ENCODE data around the gene COPS4. TPM values are rescaled to one million over a fixed set of nuclear protein-coding genes. Genes with fewer than 3 reads are reported as not detected.
"Not testable (repeated sequence)": the region's sequence is repeated elsewhere in the genome, so short reads cannot be mapped to it uniquely, and the experiment has no call there.

Gene COPS4
- total RNA-seq, 2 experiments from 2014 or later = 35.7 to 35.9 TPM

DNA sequence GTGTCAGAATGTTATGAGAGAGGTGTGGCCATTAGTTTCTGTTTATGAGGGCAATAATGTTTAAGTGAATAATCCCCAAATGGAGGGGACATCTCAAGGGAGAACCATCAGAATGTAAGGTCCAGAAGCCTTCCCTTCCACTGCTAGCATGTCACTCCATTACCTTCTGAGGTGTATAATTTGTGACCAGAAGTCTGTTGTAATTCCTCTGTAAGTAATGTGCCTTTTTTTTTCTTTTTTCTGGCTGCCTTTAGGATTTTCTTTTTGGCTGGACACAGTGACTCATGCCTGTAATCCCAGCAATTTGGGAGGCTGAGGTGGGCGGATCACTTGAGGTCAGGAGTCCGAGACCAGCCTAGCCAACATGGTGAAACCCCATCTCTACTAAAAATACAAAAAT is 10.8 kb upstream of the COPS4 start:
- Mint-ChIP-seq H3K36me3 (ENCODE audit: low read depth) (no peaks in the 10 kb centered on the region), H3K27me3 (no peaks in the 10 kb centered on the region), H3K4me3 (no peak overlapping the region), H3K4me1 (peaks cover 5% of the 10 kb centered on the region), H3K27ac (no peak overlapping the region), H3K9me3 (ENCODE audit: low read depth) (peaks cover 8% of the 10 kb centered on the region)
- intact Hi-C loops (cut with DNase I, micrococcal nuclease) = no loop called here
- ATAC-seq (no peak), DNase-seq (no peak)
- POLR2A ChIA-PET = no interaction called here
- CTCF ChIA-PET = no interaction called here

DNA sequence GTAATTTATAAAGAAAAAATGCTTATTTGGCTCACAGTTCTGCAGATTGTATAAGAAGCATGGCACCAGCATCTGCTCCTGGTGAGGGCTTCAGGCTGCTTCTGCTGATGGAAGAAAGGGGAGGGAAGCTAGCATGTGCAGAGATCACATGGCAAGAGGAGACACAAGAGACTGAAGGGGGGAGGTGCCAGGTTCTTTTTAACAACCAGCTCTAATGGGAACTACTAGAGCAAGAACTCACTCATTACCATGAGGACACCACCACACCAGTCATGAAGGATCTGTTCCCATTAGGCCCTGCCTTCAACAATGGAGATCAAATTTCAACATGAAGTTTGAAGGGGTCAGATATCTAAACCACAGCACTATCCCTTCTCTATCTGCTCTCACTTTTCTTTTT is 9.4 kb upstream of the COPS4 start:
- no peaks in the 10 kb centered on the region for H3K36me3 Mint-ChIP-seq (ENCODE audit: low read depth)
- H3K27me3 Mint-ChIP-seq = no peaks in the 10 kb centered on the region
- ATAC-seq = no peak
- intact Hi-C loops (cut with DNase I, micrococcal nuclease) = no loop called here
- no peak overlapping the region for H3K4me3 Mint-ChIP-seq
- no peaks in the 10 kb centered on the region for H3K4me1 Mint-ChIP-seq
- CTCF ChIA-PET = interaction anchor here (1.0 kb wide), 2 partner anchors 9 to 13 kb away, joined by 3 read pairs; partner anchors contain the start of gene COPS4
- H3K9me3 Mint-ChIP-seq (ENCODE audit: low read depth) = peaks cover 8% of the 10 kb centered on the region
- no peak for DNase-seq
- POLR2A ChIA-PET = no interaction called here
- no peak overlapping the region for H3K27ac Mint-ChIP-seq

DNA sequence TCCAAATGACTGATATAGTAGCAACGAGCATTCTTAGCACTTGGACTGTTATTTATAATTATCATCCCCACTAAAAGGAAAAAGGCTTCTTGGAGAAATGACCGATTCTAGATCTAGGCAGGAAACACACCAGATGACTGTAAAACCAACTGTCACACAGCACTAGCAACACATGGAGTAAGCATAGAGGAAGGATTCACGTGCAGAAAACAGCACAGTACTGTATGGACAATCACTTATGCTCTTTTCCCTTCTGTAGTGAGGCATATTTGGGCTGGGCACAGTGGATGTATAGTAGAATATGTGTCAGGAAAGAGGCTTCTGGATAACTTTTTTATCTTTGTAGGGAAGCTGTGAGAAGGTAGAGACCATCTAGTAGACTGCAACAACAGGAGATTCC is 6.0 kb upstream of the COPS4 start:
- Mint-ChIP-seq H3K27me3 (no peaks in the 10 kb centered on the region), H3K27ac (no peak overlapping the region), H3K4me3 (no peak overlapping the region), H3K36me3 (ENCODE audit: low read depth) (no peaks in the 10 kb centered on the region), H3K9me3 (ENCODE audit: low read depth) (peaks cover 8% of the 10 kb centered on the region), H3K4me1 (peaks cover 5% of the 10 kb centered on the region)
- intact Hi-C loops (cut with DNase I, micrococcal nuclease) = no loop called here
- POLR2A ChIA-PET = no interaction called here
- DNase-seq = no peak
- CTCF ChIA-PET = no interaction called here
- no peak for ATAC-seq

DNA sequence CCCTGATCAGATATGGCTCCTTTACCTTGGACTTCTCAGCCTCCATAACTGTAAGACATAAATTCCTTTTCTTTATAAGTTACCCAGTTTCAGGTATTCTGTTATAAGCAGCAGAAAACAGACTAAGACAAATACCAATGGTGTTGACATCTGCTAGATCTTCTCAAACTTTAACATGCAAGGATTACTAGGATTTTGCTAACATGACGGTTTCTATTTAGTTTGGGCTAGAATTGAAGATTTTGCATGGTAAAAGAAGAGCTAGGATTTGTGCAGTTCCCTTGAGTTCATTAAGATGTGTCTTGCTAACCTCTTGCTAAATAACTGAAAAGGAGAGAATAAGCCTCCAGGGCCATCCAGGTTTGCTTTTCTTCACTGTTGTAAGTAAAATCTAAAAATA is 5.3 kb upstream of the COPS4 start:
- no peaks in the 10 kb centered on the region for H3K36me3 Mint-ChIP-seq (ENCODE audit: low read depth)
- POLR2A ChIA-PET = no interaction called here
- H3K27me3 Mint-ChIP-seq = no peaks in the 10 kb centered on the region
- DNase-seq (no peak), ATAC-seq (no peak)
- H3K27ac Mint-ChIP-seq = no peak overlapping the region
- CTCF ChIA-PET = interaction anchor here (0.6 to 1.2 kb wide), 2 partner anchors 17 to 128 kb away, joined by 4 to 5 read pairs; no protein-coding TSS in a partner anchor
- peaks cover 5% of the 10 kb centered on the region for H3K4me1 Mint-ChIP-seq
- no peak overlapping the region for H3K4me3 Mint-ChIP-seq
- intact Hi-C loops (cut with DNase I, micrococcal nuclease) = no loop called here
- H3K9me3 Mint-ChIP-seq (ENCODE audit: low read depth) = peaks cover 8% of the 10 kb centered on the region

DNA sequence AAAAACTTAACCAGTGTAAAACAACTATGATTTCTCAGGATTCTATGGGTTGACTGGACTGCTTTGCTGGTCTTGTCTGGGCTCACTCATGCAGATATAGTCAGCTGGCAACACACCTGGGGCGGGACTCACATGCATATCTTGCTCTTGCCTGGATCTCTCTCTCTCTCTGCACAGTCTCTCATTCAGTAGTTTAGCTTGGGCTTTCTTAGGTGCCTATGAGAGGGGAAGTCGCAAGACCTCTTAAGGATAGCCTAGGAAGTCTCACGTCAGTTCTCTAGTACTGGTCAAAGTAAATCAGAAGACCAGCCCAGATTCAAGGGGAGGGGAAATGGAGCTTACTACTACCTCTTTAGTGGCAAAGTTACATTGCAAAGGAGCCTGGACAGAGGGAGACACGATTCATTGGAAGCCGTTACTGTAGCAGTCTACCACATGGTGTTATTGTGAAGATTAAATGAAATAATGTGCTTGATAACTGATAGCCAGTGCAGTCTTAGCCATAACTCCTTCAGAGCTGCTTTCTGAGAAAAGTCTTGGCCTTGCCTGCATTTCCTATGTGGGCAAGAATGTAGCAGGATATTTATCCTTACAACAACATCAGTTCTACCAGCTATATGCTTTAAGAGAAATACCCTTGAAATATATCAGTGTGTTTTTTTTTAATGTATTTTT is 2.1 kb downstream of the COPS4 start:
- H3K27me3 Mint-ChIP-seq = no peaks in the 10 kb centered on the region
- POLR2A ChIA-PET = interaction anchor here (0.6 kb wide), 1 partner anchor 167 kb away, joined by 8 read pairs; no protein-coding TSS in a partner anchor
- no peak overlapping the region for H3K4me3 Mint-ChIP-seq
- ATAC-seq = no peak
- DNase-seq = no peak
- H3K36me3 Mint-ChIP-seq (ENCODE audit: low read depth) = peaks cover 6% of the 10 kb centered on the region
- intact Hi-C loops (cut with DNase I, micrococcal nuclease) = no loop called here
- CTCF ChIA-PET = interaction anchor here (0.6 to 1.7 kb wide), 11 partner anchors 10 to 245 kb away, joined by 3 to 8 read pairs (median 4); partner anchors contain the start of genes LIN54 and PLAC8
- H3K9me3 Mint-ChIP-seq (ENCODE audit: low read depth) = no peaks in the 10 kb centered on the region
- H3K27ac Mint-ChIP-seq = no peak overlapping the region
- H3K4me1 Mint-ChIP-seq = peaks cover 31% of the 10 kb centered on the region

GRCh38 chr4:83040269-83040668 is 5.3 kb downstream of the COPS4 start:
- no peak for DNase-seq
- no peak for ATAC-seq
- ChIA-PET POLR2A (no interaction called here), CTCF (interaction anchor here (0.6 kb wide), 2 partner anchors 188 to 228 kb away, joined by 3 read pairs; no protein-coding TSS in a partner anchor)
- H3K9me3 Mint-ChIP-seq (ENCODE audit: low read depth) = no peaks in the 10 kb centered on the region
- H3K4me3 Mint-ChIP-seq = no peak overlapping the region
- intact Hi-C loops (cut with DNase I, micrococcal nuclease) = no loop called here
- H3K36me3 Mint-ChIP-seq (ENCODE audit: low read depth) = peaks cover 7% of the 10 kb centered on the region
- H3K27ac Mint-ChIP-seq = no peak overlapping the region
- peaks cover 37% of the 10 kb centered on the region for H3K4me1 Mint-ChIP-seq
- H3K27me3 Mint-ChIP-seq = no peaks in the 10 kb centered on the region

GRCh38 chr4:83043157-83043556 is 8.2 kb downstream of the COPS4 start:
- POLR2A ChIA-PET = not testable (repeated sequence)
- peaks cover 25% of the 10 kb centered on the region for H3K4me1 Mint-ChIP-seq

DNA sequence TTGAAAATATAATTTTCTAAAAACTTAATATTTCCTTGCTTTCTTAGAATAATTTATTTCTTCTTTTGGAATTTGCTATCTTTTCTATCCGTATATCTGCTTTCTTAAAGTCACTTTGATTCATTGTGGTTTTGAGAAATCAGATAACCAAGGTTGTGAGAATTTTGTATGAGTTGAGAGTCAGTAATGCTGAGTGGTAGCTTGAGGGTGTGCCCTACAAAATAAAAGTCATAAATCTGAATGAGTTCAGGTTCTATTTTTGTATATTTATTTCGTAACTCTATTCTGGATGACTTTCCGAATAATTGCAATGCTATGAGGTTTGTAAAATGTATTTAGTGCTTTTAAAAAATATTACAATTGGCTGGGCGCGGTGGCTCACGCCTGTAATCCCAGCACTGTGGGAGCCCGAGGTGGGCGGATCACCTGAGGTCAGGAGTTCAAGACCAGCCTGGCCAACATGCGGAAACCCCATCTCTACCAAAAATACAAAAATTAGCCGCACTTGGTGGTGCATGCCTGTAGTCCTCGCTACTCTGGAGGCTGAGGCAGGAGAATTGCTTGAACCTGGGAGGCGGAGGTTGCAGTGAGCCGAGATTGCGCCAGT is 8.9 kb downstream of the COPS4 start:
- intact Hi-C loops (cut with DNase I, micrococcal nuclease) = no loop called here
- DNase-seq (no peak), ATAC-seq (peak; percentile 51)
- no peak overlapping the region for H3K4me3 Mint-ChIP-seq
- H3K36me3 Mint-ChIP-seq (ENCODE audit: low read depth) = peaks cover 7% of the 10 kb centered on the region
- no peak overlapping the region for H3K27ac Mint-ChIP-seq
- no peaks in the 10 kb centered on the region for H3K9me3 Mint-ChIP-seq (ENCODE audit: low read depth)
- ChIA-PET POLR2A (no interaction called here), CTCF (no interaction called here)
- H3K4me1 Mint-ChIP-seq = peaks cover 25% of the 10 kb centered on the region
- H3K27me3 Mint-ChIP-seq = no peaks in the 10 kb centered on the region

More at GRCh38 chr4:83043157-83043556, 8.2 kb downstream of the COPS4 start:
- intact Hi-C loops (cut with DNase I, micrococcal nuclease); H3K36me3 Mint-ChIP-seq (ENCODE audit: low read depth); H3K27ac Mint-ChIP-seq; DNase-seq; H3K4me3 Mint-ChIP-seq; CTCF ChIA-PET; H3K9me3 Mint-ChIP-seq (ENCODE audit: low read depth); H3K27me3 Mint-ChIP-seq; ATAC-seq: not testable (repeated sequence)

DNA sequence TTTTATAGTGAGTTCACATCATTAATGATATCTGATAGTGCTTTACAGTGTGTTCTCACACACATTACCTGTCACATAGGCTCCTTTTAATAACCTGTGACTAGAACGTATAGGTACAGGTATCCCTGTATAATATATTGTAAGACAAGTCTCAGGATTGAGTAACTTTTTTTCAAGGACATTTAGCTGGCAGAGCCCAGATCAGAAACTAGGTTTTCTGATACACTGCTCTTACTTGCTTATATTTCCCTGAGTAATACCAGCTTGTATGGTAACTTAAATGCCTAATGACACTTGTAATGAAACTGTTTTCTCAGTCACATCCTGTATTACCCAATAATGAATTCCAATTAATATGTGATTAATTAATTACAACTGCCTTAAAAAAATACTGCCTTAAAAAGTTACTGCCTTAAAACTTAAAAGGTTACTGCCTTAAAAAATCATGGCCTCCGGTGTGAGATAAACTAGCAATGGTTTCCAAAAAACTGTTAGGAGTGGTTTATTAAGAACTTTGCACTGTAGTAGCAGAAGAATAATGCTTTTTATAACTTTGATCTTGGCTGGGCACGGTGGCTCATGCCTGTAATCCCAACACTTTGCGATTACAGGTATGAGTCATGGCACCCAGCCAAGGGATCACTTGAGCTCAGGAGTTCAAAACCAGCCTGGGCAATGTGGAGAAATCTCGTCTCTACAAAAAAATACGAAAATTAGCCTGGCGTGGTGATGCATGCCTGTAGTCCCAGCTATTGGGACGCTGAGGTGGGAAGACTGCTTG is 11.9 kb downstream of the COPS4 start:
- Mint-ChIP-seq H3K4me1 (peaks cover 15% of the 10 kb centered on the region), H3K27ac (no peak overlapping the region), H3K9me3 (ENCODE audit: low read depth) (no peaks in the 10 kb centered on the region), H3K27me3 (no peaks in the 10 kb centered on the region), H3K36me3 (ENCODE audit: low read depth) (peaks cover 14% of the 10 kb centered on the region), H3K4me3 (no peak overlapping the region)
- DNase-seq (no peak), ATAC-seq (no peak)
- CTCF ChIA-PET = interaction anchor here (1.4 to 1.8 kb wide), 2 partner anchors 10 to 12 kb away, joined by 4 to 5 read pairs; partner anchors contain the start of gene COPS4
- intact Hi-C loops (cut with DNase I, micrococcal nuclease) = no loop called here
- POLR2A ChIA-PET = interaction anchor here (0.6 to 0.7 kb wide), 2 partner anchors 14 to 38 kb away, joined by 3 to 6 read pairs; no protein-coding TSS in a partner anchor

DNA sequence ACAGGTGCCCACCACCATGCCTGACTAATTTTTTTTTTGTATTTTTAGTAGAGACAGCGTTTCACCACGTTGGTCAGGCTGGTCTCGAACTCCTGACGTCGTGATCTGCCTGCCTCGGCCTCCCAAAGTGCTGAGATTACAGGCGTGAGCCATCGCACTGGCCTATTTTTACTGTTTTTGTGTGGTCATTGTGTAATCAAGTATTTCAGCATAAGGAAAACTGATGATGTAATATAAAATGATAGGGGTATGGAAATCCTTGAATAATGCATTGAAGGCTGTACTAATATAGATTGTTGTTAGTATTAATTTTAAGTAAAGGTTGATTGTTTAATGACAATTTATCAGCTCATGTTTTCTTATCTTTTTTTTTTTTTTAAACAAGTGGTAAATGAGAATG is 13.8 kb downstream of the COPS4 start:
- ATAC-seq; H3K9me3 Mint-ChIP-seq (ENCODE audit: low read depth); H3K4me3 Mint-ChIP-seq; H3K27ac Mint-ChIP-seq; H3K27me3 Mint-ChIP-seq; intact Hi-C loops (cut with DNase I, micrococcal nuclease); DNase-seq: not testable (repeated sequence)
- peaks cover 17% of the 10 kb centered on the region for H3K36me3 Mint-ChIP-seq (ENCODE audit: low read depth)
- POLR2A ChIA-PET = interaction anchor here (0.5 kb wide), 1 partner anchor 37 kb away, joined by 4 read pairs; no protein-coding TSS in a partner anchor
- CTCF ChIA-PET = interaction anchor here (0.6 to 0.8 kb wide), 3 partner anchors 220 to 534 kb away, joined by 3 to 4 read pairs (median 3); no protein-coding TSS in a partner anchor
- peaks cover 11% of the 10 kb centered on the region for H3K4me1 Mint-ChIP-seq

DNA sequence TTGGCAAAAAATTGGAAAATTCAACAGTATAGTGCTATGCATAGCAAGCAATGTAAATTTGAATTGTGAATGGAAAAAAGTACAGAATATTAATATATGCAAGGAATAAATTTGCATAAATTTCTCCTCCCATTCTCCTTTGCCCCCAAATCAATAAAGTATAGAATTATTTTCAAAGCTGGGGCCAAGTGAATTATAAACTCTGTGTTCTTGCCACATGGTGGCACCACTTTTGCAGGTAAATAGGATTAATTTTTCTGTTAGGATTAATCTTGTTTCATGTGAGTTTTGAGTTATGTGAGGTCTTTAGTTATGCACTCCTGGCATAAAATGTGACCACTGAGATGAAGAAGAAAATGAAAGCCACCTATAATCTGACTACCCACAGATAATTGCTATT is 19.9 kb downstream of the COPS4 start:
- H3K4me3 Mint-ChIP-seq = no peak overlapping the region
- H3K9me3 Mint-ChIP-seq (ENCODE audit: low read depth) = no peaks in the 10 kb centered on the region
- H3K27ac Mint-ChIP-seq = no peak overlapping the region
- DNase-seq (no peak), ATAC-seq (no peak)
- H3K27me3 Mint-ChIP-seq = no peaks in the 10 kb centered on the region
- CTCF ChIA-PET = interaction anchor here (0.6 to 4.9 kb wide), 5 partner anchors 86 to 263 kb away, joined by 3 to 18 read pairs (median 6); partner anchors contain the start of gene COQ2
- no peaks in the 10 kb centered on the region for H3K4me1 Mint-ChIP-seq
- intact Hi-C loops (cut with DNase I, micrococcal nuclease) = loop anchor here in 1 of 2 experiments (1.0 to 10.0 kb wide), 2 partner anchors 205 to 580 kb away; no protein-coding TSS in a partner anchor
- POLR2A ChIA-PET = no interaction called here
- H3K36me3 Mint-ChIP-seq (ENCODE audit: low read depth) = peaks cover 18% of the 10 kb centered on the region
